Measurements from ENCODE around the gene PDGFD. TPM values are rescaled to one million over a fixed set of nuclear protein-coding genes. Genes with fewer than 3 reads are reported as not detected.

The PDGFD gene
- 32.4 and 37.4 TPM in 2 replicates for total RNA-seq (ENCODE audit: low replicate concordance)

DNA sequence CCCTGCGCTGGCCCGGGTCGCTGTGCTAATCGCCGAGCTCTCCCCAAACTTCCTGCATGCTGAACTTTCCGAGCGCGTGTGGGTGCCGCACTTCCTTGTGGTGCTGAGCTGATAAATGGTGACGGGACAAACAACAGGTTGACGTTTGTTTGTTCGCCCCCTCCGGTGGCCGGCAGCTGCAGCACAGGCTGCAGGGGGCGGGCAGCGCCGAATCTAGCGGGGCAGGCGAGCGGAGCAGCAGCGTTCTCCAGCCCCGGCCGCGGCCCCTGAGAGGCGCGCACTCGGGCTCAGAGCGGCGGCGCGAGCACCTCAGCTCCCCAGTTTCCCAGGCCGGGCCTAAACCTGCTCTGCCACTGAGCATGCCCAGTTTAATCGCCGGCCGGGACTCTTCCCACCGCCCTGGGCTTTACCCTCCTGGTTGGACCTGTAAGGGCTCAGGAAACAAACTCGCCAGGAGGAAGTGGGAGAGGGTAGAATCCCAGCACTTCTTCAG lies at the start of gene PDGFD:
TSS of gene PDGFD (minus strand) at position 120 of the 493 bp plus-strand sequence.
- peak; percentile 58 for TF ChIP-seq CTCF (IDR thresholded peaks at IDR 0.05; ENCODE audit: insufficient read depth, low read length)
- H3K4me3 ChIP-seq (ENCODE audit: low read depth, low read length), result peak within 1 kb of the TSS; percentile 78
- DNase-seq (ENCODE audit: low read depth), result peak; percentile 78

DNA sequence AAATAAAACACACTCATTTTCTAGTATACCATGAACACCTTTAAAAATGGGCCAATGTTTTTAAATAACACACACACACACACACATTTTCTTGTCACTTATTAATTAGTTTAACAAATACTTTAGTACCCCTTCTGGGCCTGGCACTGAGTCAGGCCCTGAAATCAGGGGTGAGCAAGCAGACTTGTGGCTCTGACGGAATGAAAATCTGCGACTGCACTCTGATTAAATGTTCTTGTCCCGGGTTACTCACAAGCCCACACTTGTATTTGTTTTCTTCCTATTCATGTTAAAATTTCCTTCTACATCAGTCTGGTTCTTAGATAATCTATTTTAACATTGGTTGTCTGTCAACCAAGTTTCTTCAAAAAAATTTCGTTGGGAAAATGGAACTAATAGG lies 43.0 kb upstream of the PDGFD start:
- TF ChIP-seq CTCF (IDR thresholded peaks at IDR 0.05; ENCODE audit: insufficient read depth, low read length), result no peak
- no peak overlapping the region for H3K4me3 ChIP-seq (ENCODE audit: low read depth, low read length)
- no peak for DNase-seq (ENCODE audit: low read depth)

GRCh38 chr11:104205838-104206237 lies 41.9 kb upstream of the PDGFD start:
- no peak overlapping the region for H3K4me3 ChIP-seq (ENCODE audit: low read depth, low read length)
- no peak for DNase-seq (ENCODE audit: low read depth)
- TF ChIP-seq CTCF (IDR thresholded peaks at IDR 0.05; ENCODE audit: insufficient read depth, low read length), result no peak

GRCh38 chr11:104200688-104201087 lies 36.7 kb upstream of the PDGFD start:
- H3K4me3 ChIP-seq (ENCODE audit: low read depth, low read length), result no peak overlapping the region
- no peak for TF ChIP-seq CTCF (IDR thresholded peaks at IDR 0.05; ENCODE audit: insufficient read depth, low read length)
- no peak for DNase-seq (ENCODE audit: low read depth)

- H3K4me3 ChIP-seq (ENCODE audit: low read depth, low read length), result no peak overlapping the region
- TF ChIP-seq CTCF (IDR thresholded peaks at IDR 0.05; ENCODE audit: insufficient read depth, low read length), result no peak
- no peak for DNase-seq (ENCODE audit: low read depth)
Observed at GRCh38 chr11:104199053-104199452, 35.1 kb upstream of the PDGFD start.

- TF ChIP-seq CTCF (IDR thresholded peaks at IDR 0.05; ENCODE audit: insufficient read depth, low read length), result no peak
- peak; percentile 7 for DNase-seq (ENCODE audit: low read depth)
- H3K4me3 ChIP-seq (ENCODE audit: low read depth, low read length), result no peak overlapping the region
Observed at GRCh38 chr11:104198576-104198975, 34.6 kb upstream of the PDGFD start.

DNA sequence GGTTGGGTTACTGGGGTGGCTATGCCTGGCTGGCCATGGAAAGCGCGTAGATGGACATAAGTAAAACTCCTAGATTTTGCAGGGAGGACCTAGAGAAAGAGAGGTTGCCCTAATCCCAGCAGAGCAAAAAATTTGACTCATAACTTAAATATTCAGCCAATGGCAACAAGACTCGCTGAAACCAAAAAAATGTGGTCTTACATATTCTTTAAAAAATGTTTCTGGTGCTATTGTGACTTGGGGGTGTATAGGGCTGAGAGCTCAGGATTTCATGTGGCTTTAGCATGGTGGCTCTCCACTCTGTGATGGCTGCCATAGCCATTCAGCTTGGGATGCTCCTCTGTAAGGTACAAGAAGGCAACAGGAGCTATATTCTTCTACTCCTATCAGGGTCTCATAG lies 27.2 kb upstream of the PDGFD start:
- TF ChIP-seq CTCF (IDR thresholded peaks at IDR 0.05; ENCODE audit: insufficient read depth, low read length), result no peak
- peak; percentile 42 for DNase-seq (ENCODE audit: low read depth)
- H3K4me3 ChIP-seq (ENCODE audit: low read depth, low read length), result no peak overlapping the region
